ENCODE measurements around the gene DCAF11. TPM values are rescaled to one million over a fixed set of nuclear protein-coding genes. Genes with fewer than 3 reads are reported as not detected.

Gene DCAF11
- total and polyA plus RNA-seq, 7 donors, result 34.7 to 73.5 (median 66.4) TPM

- 67 to 76% (median 76%) methylated on average over 3 of the region's 3 CpGs for WGBS, 3 donors
- no peak overlapping the region for H3K4me3 ChIP-seq
- peaks cover 0 to 4% (median 0%) of the 10 kb centered on the region in 3 donors for H3K27me3 ChIP-seq (ENCODE audit: insufficient read depth in 3 of 3, low read length in 2 of 3)
- ATAC-seq (no peak), DNase-seq (no peak)
- intact Hi-C loops (cut with DNase I), result no loop called here
- TF ChIP-seq CTCF (IDR thresholded peaks at IDR 0.05), result no peak
- no peaks in the 10 kb centered on the region for H3K36me3 ChIP-seq (ENCODE audit: insufficient read depth in 1 of 2, low read depth in 1 of 2)
- no peaks in the 10 kb centered on the region for H3K9me3 ChIP-seq
- H3K4me1 ChIP-seq, result peaks cover 5% of the 10 kb centered on the region
- no peak overlapping the region for H3K27ac ChIP-seq
Observed at GRCh38 chr14:24078146-24078545, 36.4 kb upstream of the DCAF11 start.

- no peak overlapping the region for H3K27ac ChIP-seq
- intact Hi-C loops (cut with DNase I), result no loop called here
- DNase-seq (no peak), ATAC-seq (no peak)
- no peaks in the 10 kb centered on the region for H3K36me3 ChIP-seq (ENCODE audit: insufficient read depth in 1 of 2, low read depth in 1 of 2)
- no peaks in the 10 kb centered on the region for H3K9me3 ChIP-seq
- peaks cover 5% of the 10 kb centered on the region for H3K4me1 ChIP-seq
- no peak overlapping the region for H3K4me3 ChIP-seq
- WGBS, 3 donors, result 92 to 93% (median 93%) methylated on average over 9 of the region's 9 CpGs
- H3K27me3 ChIP-seq (ENCODE audit: insufficient read depth in 3 of 3, low read length in 2 of 3), result no peaks in the 10 kb centered on the region
- TF ChIP-seq CTCF (IDR thresholded peaks at IDR 0.05), result no peak
Observed at GRCh38 chr14:24079491-24080141, 35.0 kb upstream of the DCAF11 start.

GRCh38 chr14:24080142-24080530 is 34.4 kb upstream of the DCAF11 start:
- intact Hi-C loops (cut with DNase I), result no loop called here
- DNase-seq (no peak), ATAC-seq (no peak)
- Histone ChIP-seq H3K9me3 (no peaks in the 10 kb centered on the region), H3K4me1 (peaks cover 5% of the 10 kb centered on the region), H3K27me3 (ENCODE audit: insufficient read depth in 3 of 3, low read length in 2 of 3) (no peaks in the 10 kb centered on the region), H3K36me3 (ENCODE audit: insufficient read depth in 1 of 2, low read depth in 1 of 2) (no peaks in the 10 kb centered on the region), H3K4me3 (no peak overlapping the region), H3K27ac (no peak overlapping the region)
- no peak for TF ChIP-seq CTCF (IDR thresholded peaks at IDR 0.05)
- 86 to 91% (median 90%) methylated on average over 6 of the region's 6 CpGs for WGBS, 3 donors

- 0 to 1% (median 0%) methylated on average over 41 to 74 of the region's 74 CpGs for WGBS, 3 donors
- no peak for TF ChIP-seq CTCF (IDR thresholded peaks at IDR 0.05)
- no peak overlapping the region for H3K27ac ChIP-seq
- DNase-seq, result peak; percentile 41 to 69
- intact Hi-C loops (cut with DNase I), result no loop called here
- peaks cover 5% of the 10 kb centered on the region for H3K4me1 ChIP-seq
- peak overlapping the region; percentile 77 for H3K4me3 ChIP-seq
- no peaks in the 10 kb centered on the region for H3K27me3 ChIP-seq (ENCODE audit: insufficient read depth in 3 of 3, low read length in 2 of 3)
- peak; percentile 65 to 83 (median 76) for ATAC-seq
- H3K9me3 ChIP-seq, result no peaks in the 10 kb centered on the region
- H3K36me3 ChIP-seq (ENCODE audit: insufficient read depth in 1 of 2, low read depth in 1 of 2), result no peaks in the 10 kb centered on the region
Observed at GRCh38 chr14:24080888-24081738, 33.5 kb upstream of the DCAF11 start.
